ENCODE data around the gene TDP1.

Gene TDP1

GRCh38 chr14:89978656-89979055, 22.9 kb downstream of the TDP1 start:
- H3K27me3 ChIP-seq = no peaks in the 10 kb centered on the region
- DNase-seq = no peak
- no peak overlapping the region for H3K27ac ChIP-seq
- TF ChIP-seq CTCF (IDR thresholded peaks at IDR 0.05) = no peak
- no peak overlapping the region for H3K4me3 ChIP-seq
- intact Hi-C loops (cut with DNase I; ENCODE audit: low total_unique reads) = no loop called here
- peaks cover 24 to 81% (median 39%) of the 10 kb centered on the region in 3 donors for H3K36me3 ChIP-seq
- no peaks in the 10 kb centered on the region for H3K9me3 ChIP-seq
- no peaks in the 10 kb centered on the region for H3K4me1 ChIP-seq

GRCh38 chr14:89983375-89983774, 27.6 kb downstream of the TDP1 start:
- Histone ChIP-seq H3K27ac (no peak overlapping the region), H3K27me3 (no peaks in the 10 kb centered on the region), H3K36me3 (peaks cover 47 to 83% (median 53%) of the 10 kb centered on the region in 3 donors), H3K4me1 (no peaks in the 10 kb centered on the region), H3K4me3 (no peak overlapping the region), H3K9me3 (no peaks in the 10 kb centered on the region)
- DNase-seq = no peak
- intact Hi-C loops (cut with DNase I; ENCODE audit: low total_unique reads) = loop anchor here (5.0 kb wide), 1 partner anchor 51 kb away; no protein-coding TSS in a partner anchor
- TF ChIP-seq CTCF (IDR thresholded peaks at IDR 0.05) = no peak

- H3K36me3 ChIP-seq = peaks cover 41 to 63% (median 48%) of the 10 kb centered on the region in 3 donors
- intact Hi-C loops (cut with DNase I; ENCODE audit: low total_unique reads) = no loop called here
- H3K9me3 ChIP-seq = no peaks in the 10 kb centered on the region
- no peak for DNase-seq
- no peaks in the 10 kb centered on the region for H3K4me1 ChIP-seq
- no peaks in the 10 kb centered on the region for H3K27me3 ChIP-seq
- no peak overlapping the region for H3K27ac ChIP-seq
- TF ChIP-seq CTCF (IDR thresholded peaks at IDR 0.05) = no peak
- no peak overlapping the region for H3K4me3 ChIP-seq
These were observed 30.9 kb downstream of the TDP1 start for GRCh38 chr14:89986462-89987160.

- no peak for DNase-seq
- no peaks in the 10 kb centered on the region for H3K27me3 ChIP-seq
- no peaks in the 10 kb centered on the region for H3K9me3 ChIP-seq
- no peaks in the 10 kb centered on the region for H3K4me1 ChIP-seq
- peaks cover 37 to 63% (median 45%) of the 10 kb centered on the region in 3 donors for H3K36me3 ChIP-seq
- no peak overlapping the region for H3K4me3 ChIP-seq
- intact Hi-C loops (cut with DNase I; ENCODE audit: low total_unique reads) = no loop called here
- H3K27ac ChIP-seq = no peak overlapping the region
- TF ChIP-seq CTCF (IDR thresholded peaks at IDR 0.05) = no peak
These were observed 31.4 kb downstream of the TDP1 start for GRCh38 chr14:89987161-89987475.

- Histone ChIP-seq H3K36me3 (peaks cover 38 to 64% (median 49%) of the 10 kb centered on the region in 3 donors), H3K9me3 (no peaks in the 10 kb centered on the region), H3K4me1 (no peaks in the 10 kb centered on the region)
These were observed 33.1 kb downstream of the TDP1 start for GRCh38 chr14:89988787-89989186.

More at GRCh38 chr14:89988787-89989186, 33.1 kb downstream of the TDP1 start:
- no peak overlapping the region for H3K27ac ChIP-seq
- H3K4me3 ChIP-seq = no peak overlapping the region
- no peaks in the 10 kb centered on the region for H3K27me3 ChIP-seq
- intact Hi-C loops (cut with DNase I; ENCODE audit: low total_unique reads) = no loop called here
- no peak for DNase-seq
- no peak for TF ChIP-seq CTCF (IDR thresholded peaks at IDR 0.05)
